Calu3 (cell line): ENCODE results near the gene FBXW7. TPM values are rescaled to one million over a fixed set of nuclear protein-coding genes. Genes with fewer than 3 reads are reported as not detected.

Source experiments
- BruUV-seq: library from RNA; stranded (reverse); fragments of 400-500 nt; replicated peaks from 2 replicates; lab custom pipeline; 2021; lab: Mats Ljungman, UMichigan
- CTCF ChIA-PET: fragments of 300-600 bp; sonication (Branson Sonifier 250); formaldehyde crosslinking; loops from one replicate; lab custom pipeline; 2022; ENCODE audit warnings: antibody characterized with exemption; lab: Charles Lee
- DNase-seq: peaks from one replicate; pipeline ENCODE4 v3.0.0; 2022
- H3K27ac Mint-ChIP-seq: one replicate; pipeline ENCODE4 v1.8.0; 2022; ENCODE audit warnings: mixed read lengths; ENCODE audit not compliant: unreplicated experiment
- H3K27me3 Mint-ChIP-seq: one replicate; pipeline ENCODE4 v1.8.0; 2022; ENCODE audit warnings: mixed read lengths; ENCODE audit not compliant: unreplicated experiment
- H3K36me3 Mint-ChIP-seq: one replicate; pipeline ENCODE4 v1.8.0; 2022; ENCODE audit warnings: mild to moderate bottlenecking, moderate library complexity, mixed read lengths; ENCODE audit not compliant: insufficient read depth, unreplicated experiment
- H3K4me1 Mint-ChIP-seq: one replicate; pipeline ENCODE4 v1.8.0; 2022; ENCODE audit warnings: mild to moderate bottlenecking, low read depth, mixed read lengths; ENCODE audit not compliant: unreplicated experiment
- H3K4me3 Mint-ChIP-seq: one replicate; pipeline ENCODE4 v1.8.0; 2022; ENCODE audit warnings: mild to moderate bottlenecking, low read depth, moderate library complexity, mixed read lengths; ENCODE audit not compliant: unreplicated experiment
- H3K9me3 Mint-ChIP-seq: one replicate; pipeline ENCODE4 v1.8.0; 2022; ENCODE audit warnings: low read depth, mixed read lengths; ENCODE audit not compliant: unreplicated experiment
- intact Hi-C: fragments of 100-400 bp; cut with micrococcal nuclease; formaldehyde crosslinking; loops from one replicate; pipeline ENCODE4 v1.10.0; 2022; ENCODE audit not compliant: unreplicated experiment
- total RNA-seq: library from RNA; stranded (reverse); gene quantifications from 2 replicates; pipeline ENCODE4 v1.2.3, GENCODE V29; 2022
- TF ChIP-seq, protein P1 (sequence below): fragments of 200-600 bp; IDR thresholded peaks from one replicate; pipeline ENCODE4 v1.8.0; 2022; ENCODE audit warnings: antibody characterized with exemption; ENCODE audit not compliant: unreplicated experiment

Gene FBXW7
- total RNA-seq, 1 experiment from 2014 or later = 38.7 TPM

DNA sequence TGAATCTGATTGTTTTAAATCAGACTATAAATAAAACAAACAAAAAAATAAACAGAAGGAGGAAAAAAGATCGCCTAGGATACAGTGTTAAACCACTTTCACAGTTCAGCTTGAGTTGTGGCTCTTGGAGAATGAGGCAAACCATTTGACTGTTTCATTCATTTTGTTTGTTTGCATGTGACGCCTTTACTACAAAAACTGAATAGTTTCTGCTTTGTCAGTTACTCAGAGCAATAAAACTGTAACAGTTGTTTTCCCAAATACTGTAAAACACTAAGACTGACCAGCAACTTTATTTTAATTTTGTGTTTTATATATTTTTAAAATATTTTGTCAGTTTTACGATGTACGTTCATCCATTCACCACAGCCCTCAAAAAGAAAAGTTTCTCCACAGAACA is 214.5 kb downstream of the FBXW7 start:
- Mint-ChIP-seq H3K4me1 (no peaks in the 10 kb centered on the region), H3K9me3 (no peaks in the 10 kb centered on the region), H3K27ac (no peak overlapping the region), H3K4me3 (no peak overlapping the region), H3K36me3 (peaks cover 9% of the 10 kb centered on the region), H3K27me3 (no peaks in the 10 kb centered on the region)
- BruUV-seq = no TSS peak
- no peak for DNase-seq
- TF ChIP-seq, protein P1, sequence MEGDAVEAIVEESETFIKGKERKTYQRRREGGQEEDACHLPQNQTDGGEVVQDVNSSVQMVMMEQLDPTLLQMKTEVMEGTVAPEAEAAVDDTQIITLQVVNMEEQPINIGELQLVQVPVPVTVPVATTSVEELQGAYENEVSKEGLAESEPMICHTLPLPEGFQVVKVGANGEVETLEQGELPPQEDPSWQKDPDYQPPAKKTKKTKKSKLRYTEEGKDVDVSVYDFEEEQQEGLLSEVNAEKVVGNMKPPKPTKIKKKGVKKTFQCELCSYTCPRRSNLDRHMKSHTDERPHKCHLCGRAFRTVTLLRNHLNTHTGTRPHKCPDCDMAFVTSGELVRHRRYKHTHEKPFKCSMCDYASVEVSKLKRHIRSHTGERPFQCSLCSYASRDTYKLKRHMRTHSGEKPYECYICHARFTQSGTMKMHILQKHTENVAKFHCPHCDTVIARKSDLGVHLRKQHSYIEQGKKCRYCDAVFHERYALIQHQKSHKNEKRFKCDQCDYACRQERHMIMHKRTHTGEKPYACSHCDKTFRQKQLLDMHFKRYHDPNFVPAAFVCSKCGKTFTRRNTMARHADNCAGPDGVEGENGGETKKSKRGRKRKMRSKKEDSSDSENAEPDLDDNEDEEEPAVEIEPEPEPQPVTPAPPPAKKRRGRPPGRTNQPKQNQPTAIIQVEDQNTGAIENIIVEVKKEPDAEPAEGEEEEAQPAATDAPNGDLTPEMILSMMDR = no peak
- intact Hi-C loops = no loop called here
- CTCF ChIA-PET = no interaction called here

DNA sequence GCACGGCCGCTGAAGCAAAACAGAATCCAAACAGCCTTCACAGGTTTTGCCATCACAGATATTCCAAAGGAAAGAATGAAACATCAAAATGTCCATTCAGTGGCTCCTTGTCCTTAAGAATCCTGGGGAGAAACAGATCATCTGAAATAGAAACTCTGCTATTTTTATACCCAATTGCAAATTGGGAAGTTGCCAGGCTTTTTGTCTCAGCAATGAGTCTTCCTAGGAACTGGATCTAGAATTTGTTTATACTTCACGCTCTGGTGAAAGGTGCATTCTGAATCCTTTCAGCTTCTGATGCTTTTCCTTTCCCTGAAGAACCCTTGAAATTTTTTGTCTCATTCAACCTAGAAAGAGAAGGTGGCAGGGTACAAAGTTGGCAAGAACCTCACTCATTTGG is 218.9 kb downstream of the FBXW7 start:
- H3K9me3 Mint-ChIP-seq = no peaks in the 10 kb centered on the region
- H3K36me3 Mint-ChIP-seq = no peaks in the 10 kb centered on the region
- DNase-seq = no peak
- CTCF ChIA-PET = no interaction called here
- no peak overlapping the region for H3K4me3 Mint-ChIP-seq
- H3K27ac Mint-ChIP-seq = no peak overlapping the region
- H3K27me3 Mint-ChIP-seq = no peaks in the 10 kb centered on the region
- intact Hi-C loops = no loop called here
- TF ChIP-seq, protein P1 = no peak
- BruUV-seq = no TSS peak
- no peaks in the 10 kb centered on the region for H3K4me1 Mint-ChIP-seq

DNA sequence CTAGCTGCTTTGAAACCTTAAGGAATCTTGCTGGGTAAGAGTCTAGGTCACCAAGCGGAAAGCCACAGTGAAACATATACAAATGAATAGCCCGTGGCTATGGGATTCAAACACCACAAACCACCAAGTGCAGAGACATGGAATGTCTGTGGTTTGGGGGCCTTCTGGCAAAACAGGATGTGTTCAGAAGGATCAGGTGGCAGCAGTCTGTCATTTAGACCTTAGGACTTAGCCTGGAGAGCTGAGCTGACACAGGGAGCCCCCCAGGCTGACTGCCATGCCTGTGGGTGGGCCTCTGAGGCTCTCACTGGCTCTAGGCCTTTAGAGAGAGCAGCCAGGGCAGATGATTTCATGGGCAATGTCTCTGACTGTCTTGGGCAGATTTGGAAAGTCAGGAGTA is 225.6 kb downstream of the FBXW7 start:
- DNase-seq = no peak
- Mint-ChIP-seq H3K4me1 (no peaks in the 10 kb centered on the region), H3K27me3 (no peaks in the 10 kb centered on the region), H3K36me3 (no peaks in the 10 kb centered on the region), H3K27ac (no peak overlapping the region), H3K4me3 (no peak overlapping the region), H3K9me3 (no peaks in the 10 kb centered on the region)
- CTCF ChIA-PET = no interaction called here
- BruUV-seq = no TSS peak
- TF ChIP-seq, protein P1 = no peak
- intact Hi-C loops = no loop called here

DNA sequence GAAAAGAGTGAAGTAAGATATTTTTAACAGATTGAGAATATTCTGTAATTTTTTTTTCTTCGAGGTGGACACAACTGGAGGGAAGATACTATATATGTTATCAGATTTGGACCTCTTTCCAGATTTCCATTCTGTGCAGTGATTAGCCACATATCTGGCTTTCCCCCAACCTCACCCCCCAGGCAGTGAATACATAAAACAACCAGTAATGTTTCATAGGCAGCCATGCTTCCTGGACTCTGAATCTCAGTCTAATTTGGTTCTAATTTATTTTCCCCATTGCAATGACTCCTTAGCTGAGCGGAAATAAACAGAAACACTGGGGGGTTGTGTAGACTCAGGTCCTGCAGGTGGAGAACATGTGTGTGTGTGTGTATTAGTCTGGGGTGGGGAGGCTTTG is 226.5 kb downstream of the FBXW7 start:
- Mint-ChIP-seq H3K36me3 (no peaks in the 10 kb centered on the region), H3K4me3 (no peak overlapping the region), H3K9me3 (no peaks in the 10 kb centered on the region), H3K27me3 (no peaks in the 10 kb centered on the region), H3K4me1 (no peaks in the 10 kb centered on the region), H3K27ac (no peak overlapping the region)
- TF ChIP-seq, protein P1 = no peak
- CTCF ChIA-PET = no interaction called here
- no peak for DNase-seq
- BruUV-seq = no TSS peak
- intact Hi-C loops = no loop called here
